ENCODE data around the gene AGPAT3.

AGPAT3 gene

DNA sequence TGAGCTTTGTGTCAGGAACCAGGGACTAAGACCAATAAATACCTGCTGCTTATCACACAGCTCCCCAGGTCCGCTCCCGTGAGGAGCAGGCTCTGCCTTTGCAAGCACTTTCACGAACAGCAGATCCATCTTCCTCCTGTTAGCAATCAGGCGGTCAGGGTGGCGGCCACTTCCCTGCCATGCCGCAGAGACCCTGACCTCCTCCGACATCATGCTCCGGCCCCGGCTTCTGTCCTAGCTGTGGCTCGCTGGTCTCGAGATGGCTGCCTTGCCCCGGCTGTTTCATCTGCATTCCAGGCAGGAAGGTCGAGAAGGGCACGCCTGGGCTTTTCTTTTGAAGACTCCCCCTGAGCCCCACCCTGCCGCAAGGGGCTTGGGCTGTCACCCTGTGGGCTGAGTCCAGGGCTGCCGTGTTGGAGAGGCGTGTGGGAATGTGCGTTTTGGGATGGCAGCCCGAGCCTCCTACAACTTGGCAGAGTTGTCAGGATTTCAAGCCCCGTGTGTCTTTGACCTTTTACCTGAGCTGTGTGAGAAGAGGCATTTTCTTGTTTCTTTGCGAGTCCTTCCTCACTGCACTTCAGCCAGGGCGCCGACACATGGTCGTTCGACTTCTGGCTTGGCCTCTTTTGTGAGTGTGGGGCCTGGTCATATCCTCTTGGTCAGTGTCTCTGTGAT, 59.5 kb downstream of the AGPAT3 start:
- DNase-seq (ENCODE audit: low read depth): no peak

DNA sequence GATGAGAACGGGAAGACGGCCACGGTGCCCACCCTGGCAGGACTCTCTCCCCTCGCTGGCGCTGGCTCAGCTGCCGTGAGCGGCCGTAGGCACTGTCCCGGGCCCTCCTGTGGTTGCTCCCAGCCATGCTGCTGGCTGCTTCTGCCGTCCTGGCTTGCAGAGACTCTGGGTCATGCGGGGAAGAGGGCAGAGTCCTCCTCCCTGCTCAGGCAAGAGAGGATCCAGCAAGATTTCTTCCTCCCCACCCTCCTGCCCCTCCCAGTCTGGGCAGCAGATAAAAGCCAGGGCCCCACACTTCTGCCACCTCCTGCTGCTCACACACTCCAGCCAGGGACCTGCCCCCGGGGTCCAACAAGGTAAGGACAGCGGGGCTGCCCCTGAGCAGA, 60.1 kb downstream of the AGPAT3 start:
- DNase-seq (ENCODE audit: low read depth): no peak

DNA sequence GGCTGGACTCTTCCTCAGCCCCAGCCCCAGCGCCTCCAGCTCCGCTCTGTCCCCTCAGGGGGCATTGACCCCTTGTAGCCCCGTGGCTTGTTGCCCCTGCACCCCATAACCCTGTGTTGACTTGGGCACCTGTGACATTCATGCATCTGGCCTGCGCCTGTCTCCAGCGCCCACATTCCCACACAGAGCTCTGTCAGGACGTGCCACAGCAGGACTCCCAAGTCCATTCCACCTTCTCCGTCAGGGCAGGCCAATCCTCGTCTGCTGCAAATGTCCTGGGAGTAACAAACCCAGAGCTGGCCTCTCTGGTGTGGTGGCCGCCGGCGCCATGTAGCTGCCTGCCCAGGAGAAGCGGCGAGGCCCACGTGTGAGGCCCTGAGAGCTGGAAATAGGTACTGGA, 60.6 kb downstream of the AGPAT3 start:
- DNase-seq (ENCODE audit: low read depth): no peak

DNA sequence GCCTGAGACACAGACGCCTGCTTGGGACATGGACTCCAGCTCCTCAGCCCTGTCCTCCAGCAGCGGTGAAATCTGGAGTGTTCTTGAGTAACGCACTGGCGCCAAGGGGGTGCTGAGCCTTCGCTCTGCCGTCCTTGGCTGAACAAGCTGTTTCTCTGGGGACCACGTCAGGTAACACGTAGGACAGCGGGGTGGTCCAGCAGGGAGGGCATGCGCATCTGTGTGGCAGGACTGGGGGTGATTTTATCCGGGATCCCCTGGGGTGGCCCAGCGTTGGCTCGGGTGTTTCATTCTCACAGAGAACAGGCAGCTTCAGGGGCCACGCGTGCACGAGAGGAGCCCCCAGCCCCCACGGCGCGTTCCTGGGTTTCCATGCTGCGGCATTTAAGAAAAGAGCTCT, 61.2 kb downstream of the AGPAT3 start:
- DNase-seq (ENCODE audit: low read depth): no peak

DNA sequence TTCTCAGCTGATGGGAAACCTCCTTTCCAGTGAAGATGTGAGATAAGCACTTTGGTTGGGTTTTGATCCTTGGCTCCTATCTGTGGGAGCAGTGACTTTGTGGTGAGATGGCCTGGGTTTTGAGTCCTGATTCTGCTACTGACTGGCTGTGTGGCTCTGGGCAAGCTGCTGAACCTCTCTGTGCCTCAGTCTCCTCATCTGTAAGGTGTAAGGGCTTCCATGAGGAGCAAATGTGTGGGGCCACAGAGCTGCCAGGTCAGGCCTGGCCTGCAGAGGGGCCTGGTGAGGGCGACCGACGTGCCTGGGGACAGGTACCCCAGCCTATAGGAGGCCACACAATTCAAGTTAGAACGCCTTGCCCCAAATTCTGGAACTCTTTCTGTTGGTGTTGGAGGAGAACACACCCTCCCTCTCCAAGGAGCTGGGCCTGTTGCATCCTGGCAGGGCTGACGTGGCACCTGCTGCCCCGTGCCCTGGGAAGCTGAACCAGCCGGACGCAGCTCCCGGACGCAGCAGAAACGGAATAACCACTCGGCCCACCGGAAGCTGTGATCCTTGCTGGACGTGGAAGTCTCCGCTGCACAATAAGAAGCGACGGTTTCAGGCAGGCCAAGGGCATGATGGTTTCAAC, 62.7 kb downstream of the AGPAT3 start:
- no peak for DNase-seq (ENCODE audit: low read depth)

DNA sequence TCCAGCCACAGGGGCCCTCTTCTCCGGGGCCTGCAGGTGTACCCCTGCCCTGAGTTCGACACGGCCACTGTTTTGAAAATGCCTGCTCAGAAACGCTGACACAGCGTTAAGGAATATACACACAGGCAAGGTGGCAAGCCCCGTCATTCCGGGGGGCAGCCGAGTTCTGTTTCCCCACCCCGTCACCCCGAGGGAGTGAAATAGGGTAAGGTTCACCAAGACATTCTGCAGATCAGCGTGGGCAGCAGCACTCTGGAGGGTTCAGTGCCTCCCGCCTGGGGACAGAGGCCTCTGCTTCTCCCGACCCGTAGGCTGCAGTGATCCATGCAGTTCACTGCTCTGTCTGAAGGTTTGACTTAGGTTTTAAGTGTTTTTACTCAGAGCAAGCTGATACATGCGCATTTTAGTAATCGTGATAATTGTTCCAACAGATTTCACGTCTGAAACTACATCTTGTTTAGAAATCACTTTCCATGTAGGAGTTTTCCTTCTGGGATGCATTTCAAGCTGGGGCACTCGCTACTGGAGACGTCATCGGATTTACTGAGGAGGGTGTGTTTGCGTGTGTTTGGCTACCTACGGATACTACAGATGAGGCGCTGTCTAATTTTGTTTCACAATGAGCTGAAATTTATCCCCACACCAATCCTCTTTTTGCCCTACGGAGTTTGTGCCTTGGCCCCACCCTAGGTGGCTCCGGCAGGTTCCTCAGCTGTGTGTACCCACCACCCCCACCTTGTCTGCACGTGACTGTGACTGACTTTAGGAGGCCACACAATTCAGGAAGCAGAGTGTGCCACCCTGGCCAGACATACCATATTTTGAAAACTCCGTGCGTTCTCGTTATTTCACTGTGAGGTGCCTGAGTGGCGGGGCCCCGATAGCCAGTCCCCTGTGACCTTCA, 63.5 kb downstream of the AGPAT3 start:
- no peak for DNase-seq (ENCODE audit: low read depth)

DNA sequence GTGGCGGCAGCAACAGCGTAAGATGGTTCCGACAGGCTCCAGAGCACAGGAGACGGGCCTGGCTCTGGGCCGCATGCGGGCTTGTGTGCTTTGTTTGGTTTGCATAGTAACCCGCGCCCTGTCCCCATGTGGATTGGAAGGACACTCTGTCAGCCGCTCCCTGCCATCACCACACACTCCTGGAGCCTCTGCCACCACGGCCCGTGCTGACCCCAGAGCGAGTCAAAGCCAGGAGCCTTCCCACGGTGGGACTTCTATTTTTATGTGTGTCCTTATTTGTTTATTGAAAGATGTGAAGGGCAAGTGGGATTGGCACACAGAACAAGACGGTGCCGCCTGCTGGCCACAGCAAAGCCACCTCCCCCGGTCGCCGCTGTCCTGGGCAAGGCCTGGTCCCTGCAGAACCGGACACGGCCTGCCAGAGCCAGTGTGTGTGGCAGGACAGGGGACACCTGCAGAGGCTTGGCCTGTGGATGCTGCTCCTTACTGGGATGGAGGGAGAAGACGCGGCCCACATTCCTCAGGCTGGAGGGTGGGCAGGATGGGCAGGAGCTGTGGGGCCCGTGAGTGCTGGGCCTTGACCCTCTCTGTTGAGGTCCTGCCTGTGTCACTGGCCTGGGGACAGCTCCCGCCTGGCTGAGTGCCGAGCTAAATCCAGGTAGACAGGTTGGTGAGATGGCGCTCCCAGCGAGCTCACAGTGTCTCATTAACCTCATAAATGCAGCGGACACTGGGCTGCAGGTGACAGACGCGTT, 64.4 kb downstream of the AGPAT3 start:
- no peak for DNase-seq (ENCODE audit: low read depth)

DNA sequence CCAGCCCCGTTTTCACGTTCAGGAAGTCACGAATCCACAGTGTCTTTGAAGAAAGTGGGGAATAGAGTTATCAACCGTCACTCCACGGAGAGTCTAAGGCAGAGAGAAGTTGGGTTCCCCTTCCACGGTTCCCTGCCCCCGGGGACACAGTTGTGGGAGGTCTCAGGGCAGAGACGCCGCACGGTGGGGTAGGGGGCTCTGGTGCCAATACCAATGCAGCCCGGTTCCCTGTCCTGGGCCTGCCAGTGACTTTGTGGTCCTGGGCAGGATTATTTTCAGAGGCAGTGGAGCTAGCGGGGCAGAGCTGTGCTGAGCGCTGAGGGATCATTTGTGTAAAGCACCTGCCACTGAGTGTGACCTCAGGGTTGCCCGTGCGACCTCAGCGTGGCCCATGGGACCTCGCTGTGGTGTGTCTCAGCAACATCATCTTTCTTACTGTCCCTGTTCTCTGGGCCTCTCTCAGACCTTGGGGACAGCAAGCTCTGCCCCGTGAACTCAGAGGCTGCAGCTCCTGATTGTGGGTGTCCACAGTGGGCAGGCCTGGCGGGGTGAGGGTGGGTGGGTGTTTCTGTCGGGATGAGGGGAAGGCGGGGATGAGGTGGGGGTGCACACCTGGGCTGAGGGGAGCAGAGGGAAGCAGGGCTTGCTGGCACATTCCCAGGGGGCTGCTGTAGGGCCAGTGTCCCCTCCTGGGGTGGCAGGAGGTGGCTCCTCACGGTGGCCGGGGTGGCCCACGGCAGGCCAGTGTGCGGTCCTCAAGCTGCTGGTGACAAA, 65.2 kb downstream of the AGPAT3 start:
- DNase-seq (ENCODE audit: low read depth): no peak

DNA sequence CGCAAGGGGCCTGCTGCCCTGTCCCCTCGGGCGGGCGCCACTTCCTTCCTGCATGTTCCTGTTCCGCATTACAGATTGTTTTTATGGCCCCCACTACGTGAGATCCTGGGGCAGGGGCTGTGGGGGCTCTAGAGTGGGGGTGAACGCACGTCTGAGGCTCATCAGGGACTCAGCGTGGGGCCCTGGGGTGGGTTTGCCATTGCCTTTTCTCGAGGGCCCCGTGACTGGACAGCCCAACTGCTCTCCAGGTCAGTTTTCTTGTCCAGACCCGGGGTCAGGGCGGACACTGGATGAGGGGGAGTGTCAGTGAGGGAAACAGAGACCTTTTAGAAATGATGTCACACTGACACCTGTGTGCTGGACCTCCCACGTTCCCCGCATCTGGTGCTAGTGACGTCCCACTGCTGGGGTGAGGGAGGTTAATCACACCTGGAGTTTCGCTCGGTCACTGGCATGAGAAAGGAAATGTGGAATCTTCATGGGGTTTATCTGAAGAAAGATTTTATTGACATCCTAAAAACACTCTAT, 65.9 kb downstream of the AGPAT3 start:
- no peak for DNase-seq (ENCODE audit: low read depth)

DNA sequence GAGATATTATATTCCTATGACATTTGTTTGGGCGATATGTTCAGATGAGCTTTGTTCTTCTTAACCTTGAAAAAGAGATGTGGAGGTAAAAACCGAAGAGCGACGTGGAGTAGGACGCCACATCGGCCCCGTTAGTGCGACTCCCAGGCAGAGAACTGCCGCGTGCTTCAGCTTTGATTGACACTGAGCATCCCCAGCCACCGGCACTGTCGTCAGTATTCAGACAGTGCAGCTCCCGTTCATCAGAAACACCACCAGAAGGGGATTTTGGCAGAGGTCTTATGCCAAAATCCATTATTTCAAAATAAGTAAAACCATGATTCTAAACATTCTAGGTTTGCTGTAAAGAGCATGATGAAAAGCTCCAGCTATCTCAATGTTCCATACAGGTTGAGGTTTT, 66.5 kb downstream of the AGPAT3 start:
- DNase-seq (ENCODE audit: low read depth): no peak

DNA sequence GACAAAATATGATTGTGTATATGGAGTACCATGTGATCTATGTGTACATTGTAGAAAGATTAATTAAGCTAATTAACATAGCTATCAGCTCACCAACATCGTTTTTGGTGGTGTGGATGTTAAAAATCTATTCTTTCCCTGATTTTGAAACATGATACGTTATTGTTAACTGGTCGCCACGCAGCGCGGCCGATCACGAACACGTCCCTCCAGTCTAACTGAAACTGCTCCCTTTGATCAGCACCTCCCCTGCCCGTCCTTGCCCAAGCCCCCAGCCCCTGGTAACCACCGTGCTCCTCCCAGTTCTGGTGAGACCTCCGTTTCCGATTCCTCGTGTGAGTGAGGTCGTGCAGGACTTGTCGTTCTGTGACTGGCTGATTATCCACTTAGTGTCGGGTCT, 67.0 kb downstream of the AGPAT3 start:
- no peak for DNase-seq (ENCODE audit: low read depth)

DNA sequence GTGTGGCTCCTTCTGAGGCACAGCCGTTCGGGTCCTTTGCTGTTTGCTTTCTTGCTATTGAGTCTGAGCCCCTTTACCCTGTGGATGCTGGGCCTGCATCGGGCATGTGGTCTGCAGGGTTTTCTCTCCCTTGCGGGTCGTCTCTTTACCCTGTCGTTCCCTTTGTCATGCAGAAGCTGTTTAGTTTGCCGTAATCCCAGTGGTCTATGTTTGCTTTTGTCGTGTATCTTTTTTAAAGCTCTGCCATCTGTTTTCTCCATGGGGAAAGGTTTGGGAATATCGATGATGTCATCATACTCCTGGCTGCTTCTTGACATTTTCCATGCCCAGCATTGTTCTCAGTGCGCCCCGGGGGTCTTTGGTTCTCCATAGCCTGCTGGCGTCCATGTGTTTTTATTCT, 68.2 kb downstream of the AGPAT3 start:
- no peak for DNase-seq (ENCODE audit: low read depth)

DNA sequence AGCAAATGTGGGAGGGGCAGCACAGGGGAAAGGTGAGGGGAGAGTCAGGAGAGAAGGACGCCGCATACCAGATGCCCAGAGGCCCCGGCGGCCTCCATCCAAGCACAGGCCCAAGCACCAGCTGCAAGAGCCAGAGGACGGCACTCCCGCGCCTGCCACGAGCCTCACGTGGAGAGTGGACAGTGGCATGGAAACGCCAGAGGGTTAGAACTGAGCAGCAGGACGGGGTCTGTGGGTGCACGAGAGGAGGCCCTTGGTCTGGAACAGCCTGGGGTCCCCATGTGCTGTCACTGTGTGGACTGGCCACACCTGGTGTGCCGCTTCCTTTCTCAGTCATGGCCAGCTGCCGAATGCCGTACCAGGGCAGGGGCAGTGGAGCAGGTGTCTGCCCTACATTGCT, 68.7 kb downstream of the AGPAT3 start:
- no peak for DNase-seq (ENCODE audit: low read depth)

DNA sequence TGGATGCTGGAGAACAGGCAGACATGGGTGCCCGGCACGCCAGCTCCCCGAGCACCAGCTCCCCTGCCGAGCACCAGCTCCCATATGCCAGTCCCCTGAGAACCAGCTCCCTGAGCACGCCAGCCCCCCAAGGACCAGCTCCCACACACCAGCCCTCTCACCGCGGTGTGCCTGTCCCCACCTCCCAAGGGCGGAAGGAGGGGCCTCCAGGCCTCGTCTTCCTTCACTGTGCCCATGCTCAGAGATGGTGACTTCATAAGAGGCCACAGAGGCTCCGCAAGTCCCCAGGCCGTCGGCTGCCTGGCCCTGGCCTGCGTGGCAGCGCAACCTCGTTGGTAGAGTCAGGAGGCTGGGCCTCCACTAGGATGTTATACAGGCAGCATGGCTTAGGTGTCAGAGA, 69.1 kb downstream of the AGPAT3 start:
- no peak for DNase-seq (ENCODE audit: low read depth)

DNA sequence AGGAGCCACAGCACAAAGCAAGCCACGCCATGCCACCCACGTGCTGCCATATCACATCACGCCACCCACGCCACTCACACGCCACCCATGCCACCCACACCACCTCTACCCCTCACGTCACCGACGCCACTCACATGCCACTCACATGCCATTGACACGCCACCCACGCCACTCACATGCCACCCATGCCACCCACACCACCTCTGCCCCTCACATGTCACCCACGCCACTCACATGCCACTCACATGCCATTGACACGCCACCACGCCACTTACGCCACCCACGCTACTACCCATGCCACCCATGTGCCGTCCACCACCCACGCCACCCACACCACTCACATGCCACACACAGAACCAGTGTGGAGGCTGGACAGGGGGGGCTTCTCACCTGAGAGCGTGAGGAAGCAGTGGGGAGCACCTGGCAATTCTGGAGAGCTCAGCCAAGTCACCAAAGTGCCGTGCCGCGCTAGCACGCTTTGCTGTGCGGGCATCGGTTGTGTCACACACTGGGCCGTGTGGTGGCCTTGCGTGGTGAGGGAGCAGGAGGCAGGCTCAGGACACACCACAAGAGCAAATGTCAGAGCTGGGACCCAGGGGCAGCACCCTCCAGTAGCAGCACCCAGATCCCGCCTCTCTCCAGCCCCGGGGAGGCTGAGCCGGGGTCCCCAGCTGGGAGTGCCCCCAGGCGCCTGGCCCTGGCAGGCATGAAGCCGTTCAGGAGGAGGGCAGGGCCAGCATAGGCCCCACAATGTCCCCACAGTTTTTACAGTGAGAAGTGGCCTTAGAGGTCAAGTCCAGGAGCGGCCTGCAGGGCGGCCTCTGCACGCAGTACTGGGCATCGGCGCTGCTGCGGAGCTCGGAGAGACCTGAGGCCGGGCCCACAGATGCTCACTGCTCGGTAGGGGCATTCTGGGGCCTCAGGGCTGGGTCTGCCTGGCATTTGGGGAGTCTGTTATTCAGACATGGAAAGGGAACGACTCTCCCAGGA, 70.0 kb downstream of the AGPAT3 start:
- no peak for DNase-seq (ENCODE audit: low read depth)

DNA sequence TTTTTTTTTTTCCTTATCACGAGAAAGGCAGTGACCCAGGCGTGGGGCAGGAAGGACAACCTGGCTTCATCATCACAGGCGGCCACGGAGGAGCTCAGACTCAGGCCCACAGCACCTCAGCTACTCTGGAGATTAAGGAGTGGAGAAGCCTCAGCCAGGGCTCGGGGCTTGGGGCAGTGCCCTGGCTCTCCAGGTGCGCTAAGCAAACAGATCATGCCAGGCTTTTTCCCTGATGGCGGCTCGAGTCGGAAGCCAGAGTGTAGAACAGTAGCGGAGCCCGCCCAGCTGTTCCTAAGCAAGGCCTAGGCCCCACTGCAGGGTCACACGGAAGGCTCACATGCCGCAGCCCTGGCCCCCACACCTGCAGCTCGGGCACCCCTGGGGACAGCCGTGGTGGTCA, 70.7 kb downstream of the AGPAT3 start:
- DNase-seq (ENCODE audit: low read depth): no peak

DNA sequence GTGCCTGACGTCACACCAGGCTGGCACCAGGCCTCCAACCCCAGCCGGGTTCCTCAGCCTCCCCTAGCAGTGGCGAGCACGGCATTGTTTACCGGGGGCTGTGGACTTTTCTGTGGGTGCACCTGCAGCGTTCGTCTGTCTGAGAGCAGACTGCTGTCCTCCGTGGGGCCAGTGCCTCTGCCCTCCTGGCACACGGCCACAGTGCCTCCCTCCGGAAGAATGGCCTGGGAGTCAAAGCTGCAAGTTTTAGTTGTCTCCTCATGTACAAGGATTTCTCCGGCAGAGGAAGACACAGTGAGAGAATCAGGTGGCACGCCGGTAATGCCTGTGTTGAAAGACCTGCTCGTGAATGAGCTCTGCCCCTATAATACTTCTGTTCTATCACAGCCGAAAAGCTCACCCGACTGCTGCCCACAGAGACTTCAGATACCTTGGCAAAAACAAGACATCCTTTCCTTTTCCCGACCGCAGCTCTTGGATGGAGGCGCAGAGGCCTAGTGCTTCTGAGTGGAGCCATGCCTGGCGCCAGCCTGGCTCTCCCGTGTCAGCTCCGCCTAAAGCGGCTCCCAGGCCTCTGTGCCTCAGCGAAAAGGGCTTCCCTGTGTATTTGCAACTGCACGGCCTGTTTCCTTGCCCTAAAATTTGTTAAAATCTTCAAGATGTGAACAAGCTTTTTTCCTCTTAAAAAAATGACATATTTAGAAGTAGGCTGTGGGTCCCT, 71.4 kb downstream of the AGPAT3 start:
- DNase-seq (ENCODE audit: low read depth): no peak

DNA sequence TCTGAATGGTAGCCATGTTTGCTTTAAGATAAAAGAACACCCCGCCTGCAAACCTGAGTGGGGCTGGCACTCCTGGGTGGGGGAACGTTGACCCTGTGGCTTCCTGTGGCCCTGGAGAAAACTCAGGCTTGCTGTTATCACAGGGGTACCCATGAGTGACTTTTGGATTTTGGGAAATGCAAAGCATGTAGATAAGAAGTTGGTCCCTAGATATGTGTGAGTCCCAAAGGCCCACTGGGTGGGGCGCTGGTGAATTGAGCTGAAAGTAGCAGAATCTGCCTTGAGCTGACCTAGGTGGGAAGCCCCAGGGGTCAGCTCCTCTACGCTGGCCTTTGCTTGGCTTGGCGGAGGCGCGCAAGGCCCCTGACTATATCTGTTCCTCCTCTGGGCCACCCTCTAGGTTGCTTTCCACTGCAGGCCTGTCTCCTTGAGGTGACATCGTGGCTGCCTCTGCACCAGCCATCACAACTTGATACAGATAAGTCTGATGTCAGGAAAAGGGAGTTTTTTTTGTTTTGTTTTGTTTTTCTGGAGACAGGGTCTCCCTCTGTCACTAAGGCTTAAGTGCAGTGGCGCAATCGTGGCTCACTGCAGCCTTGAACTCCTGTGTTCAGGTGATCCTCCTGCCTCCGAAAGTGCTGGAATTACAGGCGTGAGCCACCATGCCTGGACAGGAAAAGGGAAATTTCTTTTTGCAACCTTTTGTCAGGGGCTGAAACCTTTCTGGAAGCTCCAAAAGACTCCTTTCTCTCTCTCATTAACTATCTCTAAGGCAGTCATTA, 72.2 kb downstream of the AGPAT3 start:
- no peak for DNase-seq (ENCODE audit: low read depth)

DNA sequence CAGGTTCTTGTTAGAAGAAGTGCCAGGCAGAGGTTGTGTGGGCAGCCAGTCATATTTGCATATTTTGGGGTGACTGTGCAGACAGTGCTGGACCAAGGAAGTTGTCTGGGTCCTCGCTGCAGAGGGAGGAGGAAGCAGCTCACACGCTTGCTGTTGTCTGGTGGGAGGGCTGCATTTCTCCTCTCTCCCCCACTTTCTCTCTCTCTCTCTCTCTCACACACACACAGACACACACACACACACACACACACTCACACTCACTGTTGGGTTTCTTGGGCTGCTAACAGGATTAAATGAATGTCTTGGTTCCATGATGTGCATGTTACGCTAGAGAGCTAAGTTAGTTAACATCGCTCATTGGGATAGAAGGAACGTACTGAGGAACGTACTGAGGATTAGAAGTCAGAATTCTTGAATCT, 72.9 kb downstream of the AGPAT3 start:
- DNase-seq (ENCODE audit: low read depth): no peak
